ENCODE data around the gene CLIC5.

DNA sequence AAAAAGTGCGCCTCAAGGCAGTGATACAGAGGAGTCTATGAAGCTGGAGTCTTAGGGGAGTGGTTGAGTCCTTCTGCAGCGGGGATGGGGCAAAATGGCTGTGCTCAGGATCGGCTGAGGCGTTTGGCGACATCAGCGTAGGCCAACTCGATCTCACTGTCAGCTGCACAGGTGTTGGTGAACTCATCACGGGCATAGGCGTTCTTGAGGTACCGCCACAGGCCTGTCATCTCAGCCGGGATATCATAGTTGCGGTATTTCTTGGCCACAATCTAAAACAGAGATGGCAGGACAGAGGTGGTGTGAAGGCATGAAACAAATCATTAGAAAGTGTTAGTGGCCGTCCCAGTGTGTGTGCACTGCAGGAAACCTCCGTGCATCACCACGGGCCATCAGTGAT is 112.7 kb downstream of the CLIC5 start:
- TF ChIP-seq CTCF (IDR thresholded peaks at IDR 0.05) (no peak), POLR2A (IDR thresholded peaks at IDR 0.05) (no peak)

Measured in esophagus squamous epithelium (tissue), 4 donors.